HepG2 (cell line): ENCODE results near the gene ST6GALNAC6. TPM values are rescaled to one million over a fixed set of nuclear protein-coding genes. Genes with fewer than 3 reads are reported as not detected.

Experiments used
- ATAC-seq: fragments of 200-7000 bp; cut with Tn5 transposase; 3 replicates; pipeline ENCODE4 v1.9.1; 2020; ENCODE audit warnings: mild to moderate bottlenecking, moderate library complexity
- BruUV-seq: library from RNA; stranded (reverse); fragments of 400-500 nt; replicated peaks from 2 replicates; lab custom pipeline; 2021; lab: Mats Ljungman, UMichigan
- CTCF ChIA-PET: fragments of 300-600 bp; formaldehyde crosslinking; extraction: SDS; loops from one replicate; lab custom pipeline; 2021; ENCODE audit warnings: low total read pairs, inconsistent platforms, low intra/inter-chr PET ratio; lab: Yijun Ruan, JAX
- POLR2A ChIA-PET: fragments of 350-600 bp; sonication (Branson Sonifier 250); formaldehyde crosslinking; loops from one replicate; lab custom pipeline; 2020; ENCODE audit warnings: antibody characterized with exemption, inconsistent platforms; lab: Yijun Ruan, JAX
- DNase-seq: peaks from one replicate; pipeline ENCODE4 v3.0.0-alpha.2; 2015; ENCODE audit warnings: low spot score
- FAIRE-seq: peaks from 3 replicates; lab custom pipeline; 2011; peaks lifted over from hg19 to GRCh38; lab: Jason Lieb, UNC
- H2AFZ ChIP-seq: one replicate; pipeline ENCODE4 v1.6.1; 2011; ENCODE audit warnings: low read length, inconsistent platforms
- H3K27ac ChIP-seq: fragments of 300-600 bp; 3 replicates; pipeline ENCODE4 v1.8.0; 2011; ENCODE audit warnings: mixed run types, mild to moderate bottlenecking, mixed read lengths, low read length, inconsistent platforms; ENCODE audit not compliant: insufficient read depth; ENCODE audit errors: extremely low read length
- H3K27me3 ChIP-seq, 2 experiments: fragments of 200-600 bp in 1 of 2; 2 replicates in 1 of 2; 3 replicates in 1 of 2; pipeline versions ENCODE4 v1.6.0 to v1.8.0; 2011; ENCODE audit warnings: low read length in 2 of 2, mild to moderate bottlenecking in 2 of 2, moderate library complexity in 2 of 2, inconsistent platforms in 1 of 2; ENCODE audit not compliant: insufficient read depth in 2 of 2, control insufficient read depth in 1 of 2
- H3K36me3 ChIP-seq, 2 experiments: fragments of 200-600 bp in 1 of 2; replicated peaks in 1 of 2; 2 replicates in 1 of 2; 3 replicates in 1 of 2; pipeline versions ENCODE4 v1.5.1 to v1.8.0; 2011; ENCODE audit warnings: low read length in 2 of 2, inconsistent platforms in 1 of 2; ENCODE audit not compliant: insufficient read depth in 2 of 2, control insufficient read depth in 1 of 2
- H3K4me1 ChIP-seq: 2 replicates; pipeline ENCODE4 v1.5.1; 2012; ENCODE audit warnings: low read length, inconsistent platforms; ENCODE audit not compliant: insufficient read depth
- H3K4me2 ChIP-seq: 2 replicates; pipeline ENCODE4 v1.6.0; 2011; ENCODE audit warnings: low read depth, low read length, inconsistent platforms
- H3K4me3 ChIP-seq, 3 experiments: fragments of 200-600 bp in 1 of 3; sonication (generic), shearing (Covaris generic) in 1 of 3; replicated peaks in 1 of 3; 2 replicates each; pipeline ENCODE4 v1.5.1; 2011 to 2016; ENCODE audit warnings: low read length in 3 of 3, inconsistent platforms in 2 of 3, low read depth in 2 of 3, mild to moderate bottlenecking in 2 of 3, control low read depth in 1 of 3, mixed read lengths in 1 of 3; ENCODE audit not compliant: insufficient read depth in 1 of 3
- H3K79me2 ChIP-seq: one replicate; pipeline ENCODE4 v1.6.1; 2011; ENCODE audit warnings: low read length, inconsistent platforms; ENCODE audit not compliant: insufficient read depth
- H3K9ac ChIP-seq: 2 replicates; pipeline ENCODE4 v1.6.0; 2011; ENCODE audit warnings: mild to moderate bottlenecking, low read depth, low read length, inconsistent platforms; ENCODE audit not compliant: insufficient read depth
- H3K9me3 ChIP-seq: 2 replicates; pipeline ENCODE4 v1.5.1; 2012; ENCODE audit warnings: mild to moderate bottlenecking, low read length
- H4K20me1 ChIP-seq: 2 replicates; pipeline ENCODE4 v1.6.0; 2011; ENCODE audit warnings: inconsistent platforms, mild to moderate bottlenecking, low read length, moderate library complexity; ENCODE audit not compliant: insufficient read depth
- PREB ChIP-seq: sonication (generic); formaldehyde crosslinking; IDR thresholded peaks from 2 replicates; pipeline ENCODE4 v1.4.0; 2020; ENCODE audit warnings: missing genetic modification reagents
- TARDBP ChIP-seq: sonication (generic); formaldehyde crosslinking; IDR thresholded peaks from 2 replicates; pipeline ENCODE4 v1.8.0; 2022; ENCODE audit warnings: mild to moderate bottlenecking, missing genetic modification reagents
- TIGD3 ChIP-seq: sonication (generic); formaldehyde crosslinking; IDR thresholded peaks from 2 replicates; pipeline ENCODE4 v1.5.1; 2020; ENCODE audit warnings: mild to moderate bottlenecking, missing genetic modification reagents, borderline replicate concordance
- ZNF414 ChIP-seq: sonication (generic); formaldehyde crosslinking; IDR thresholded peaks from 2 replicates; pipeline ENCODE4 v1.5.0; 2020; ENCODE audit warnings: missing genetic modification reagents
- WGBS: methylation state at CpG from one replicate; pipeline ENCODE4 v1.1.6; 2017; ENCODE audit warnings: low lambda C conversion rate; 5-methylcytosine and 5-hydroxymethylcytosine counted together
- in situ Hi-C: cut with HindIII; loops from 2 replicates; pipeline ENCODE4 v1.10.0; 2017; ENCODE audit warnings: low pct_unique_long_range_greater_than_20kb; ENCODE audit not compliant: extremely low pct_ligation_motif_present
- intact Hi-C: fragments of 100-400 bp; cut with micrococcal nuclease; formaldehyde crosslinking; loops from one replicate; pipeline ENCODE4 v1.10.0; 2022; ENCODE audit not compliant: unreplicated experiment
- polyA plus RNA-seq, 8 experiments: library from polyadenylated mRNA; depleted of rRNA in 3 of 8; stranded (reverse) in 7 of 8; unstranded in 1 of 8; fragments of >200 nt; fragmentation: Illumina TruSeq in 4 of 8; extraction: Trizol in 4 of 8; gene quantifications; 2 replicates each; pipeline versions ENCODE4 v1.2.1 to v1.2.3, GENCODE V29; 2011 to 2016; ENCODE audit warnings: low read depth in 4 of 8, missing spikeins in 1 of 8, mixed read lengths in 1 of 8; ENCODE audit not compliant: insufficient read depth in 1 of 8
- total RNA-seq, 5 experiments: library from RNA; depleted of rRNA; stranded (reverse); fragments of >200 nt; fragmentation: Illumina TruSeq; extraction: Trizol; gene quantifications; 2 replicates each; pipeline ENCODE4 v1.2.3, GENCODE V29; 2016; ENCODE audit warnings: low read depth in 1 of 5

The ST6GALNAC6 gene
- total and polyA plus RNA-seq, 2 of the 13 experiments (the other 11 are each of a cell fraction or from before 2014, with no cell fraction given), result 18.5 to 65.4 TPM

- FAIRE-seq, result no peak
These were observed 31.8 kb downstream of the ST6GALNAC6 start for GRCh38 chr9:127867356-127868277.

More at GRCh38 chr9:127867356-127868277, 31.8 kb downstream of the ST6GALNAC6 start:
- POLR2A ChIA-PET, result interaction anchor here (0.6 kb wide), 1 partner anchor 81 kb away, joined by 3 read pairs; no protein-coding TSS in a partner anchor
- H2AFZ ChIP-seq, result no peak overlapping the region
- CTCF ChIA-PET, result no interaction called here
- TF ChIP-seq PREB (CRISPR knock-in tag) (no peak), TIGD3 (no peak), ZNF414 (CRISPR knock-in tag) (no peak), TARDBP (no peak)
- H3K4me1 ChIP-seq, result peaks cover 24% of the 10 kb centered on the region
- no peaks in the 10 kb centered on the region for H3K27me3 ChIP-seq
- H3K9ac ChIP-seq, result no peak overlapping the region
- no TSS peak for BruUV-seq
- DNase-seq (no peak), ATAC-seq (no peak)
- no peaks in the 10 kb centered on the region for H4K20me1 ChIP-seq
- H3K36me3 ChIP-seq, result no peaks in the 10 kb centered on the region; a peak in 2 of 5 replicates
- H3K9me3 ChIP-seq, result no peaks in the 10 kb centered on the region
- intact Hi-C loops (no loop called here), in situ Hi-C loops (no loop called here)
- 92% methylated on average over 21 of the region's 30 CpGs for WGBS
- H3K4me3 ChIP-seq, result no peak overlapping the region
- H3K79me2 ChIP-seq, result no peaks in the 10 kb centered on the region
- no peak overlapping the region for H3K27ac ChIP-seq
- H3K4me2 ChIP-seq, result no peak overlapping the region
